ENCODE data around the gene PAPPA2.

DNA sequence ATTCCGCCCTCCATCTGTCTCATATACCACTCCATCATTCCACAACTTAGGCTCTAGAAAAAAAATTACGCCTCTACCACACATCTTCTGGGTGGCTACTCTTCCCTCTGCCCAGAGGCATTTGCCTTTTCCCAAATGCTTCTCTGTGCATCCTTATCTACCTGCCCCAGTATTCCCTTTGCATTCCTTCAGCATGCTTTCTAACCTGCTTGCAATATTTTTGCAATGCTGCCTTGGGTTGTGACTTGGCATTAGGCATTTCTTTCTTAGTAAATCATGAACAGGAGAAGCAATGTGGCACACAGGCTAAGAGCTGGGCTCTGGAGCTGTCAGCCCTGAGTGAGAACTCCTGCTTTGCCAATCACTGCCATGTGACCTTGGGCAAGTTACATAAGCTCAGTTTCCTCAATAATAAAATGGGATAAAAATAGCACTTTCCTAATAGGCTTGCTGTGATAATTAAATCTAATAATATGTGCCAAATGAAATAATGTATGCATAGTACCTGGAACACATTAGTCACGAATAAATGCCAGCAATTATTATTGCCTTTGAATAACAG, 425.6 kb downstream of the PAPPA2 start:
- TF ChIP-seq CTCF (IDR thresholded peaks at IDR 0.05) (no peak), POLR2A (IDR thresholded peaks at IDR 0.05) (no peak), POLR2AphosphoS5 (IDR thresholded peaks at IDR 0.05) (no peak), EP300 (IDR thresholded peaks at IDR 0.05) (no peak)
